Activated CD8-positive, alpha-beta memory T cell treated with anti-CD3 and anti-CD28 coated beads, Interleukin-2, amount 50 U/mL, for 24 hours (primary cell): Measurements from ENCODE around the gene BRD2.

Experiments
- DNase-seq: peaks from one replicate; pipeline ENCODE4 v3.0.0-alpha.2; 2020; ENCODE audit errors: extremely low read depth

Gene BRD2

GRCh38 chr6:33029328-33030184 lies 61.2 kb downstream of the BRD2 start:
- DNase-seq = no peak

GRCh38 chr6:33030245-33030644 lies 61.9 kb downstream of the BRD2 start:
- DNase-seq = no peak
